Right atrium auricular region (tissue), 2 donors: ENCODE results near the gene NEK10. TPM values are rescaled to one million over a fixed set of nuclear protein-coding genes. Genes with fewer than 3 reads are reported as not detected.
"Not testable (repeated sequence)": the region's sequence is repeated elsewhere in the genome, so short reads cannot be mapped to it uniquely, and the experiment has no call there.

Source experiments
- DNase-seq: peaks from one replicate; pipeline ENCODE4 v3.0.0-alpha.2; 2019; ENCODE audit warnings: low spot score
- H3K27ac ChIP-seq, 2 donors: fragments of 200-600 bp; sonication (generic); 1 replicate in 1 of 2; 2 replicates in 1 of 2; pipeline ENCODE4 v1.5.1; 2016 to 2019
- H3K27me3 ChIP-seq, 2 donors: fragments of 200-600 bp; sonication (generic); one replicate each; pipeline versions ENCODE4 v1.5.1 to v1.6.0; 2017 to 2019
- H3K36me3 ChIP-seq: fragments of 200-600 bp; sonication (generic); one replicate; pipeline ENCODE4 v1.5.1; 2016
- H3K4me1 ChIP-seq, 2 donors: fragments of 200-600 bp; sonication (generic); one replicate each; pipeline versions ENCODE4 v1.5.1 to v1.6.0; 2017 to 2019
- H3K4me3 ChIP-seq, 2 donors: fragments of 200-600 bp; sonication (generic); 1 replicate in 1 of 2; 2 replicates in 1 of 2; pipeline ENCODE4 v1.5.1; 2017 to 2019; ENCODE audit warnings: mild to moderate bottlenecking in 1 of 2, moderate library complexity in 1 of 2
- H3K9me3 ChIP-seq, 2 donors: fragments of 200-600 bp; sonication (generic); one replicate each; pipeline ENCODE4 v1.5.1; 2019
- total RNA-seq, 2 donors: library from RNA; depleted of rRNA; stranded (reverse); fragments of >200 nt; gene quantifications; one replicate each; pipeline ENCODE4 v1.1.0, GENCODE V29; 2016
- TF ChIP-seq, protein P1 (sequence below), 2 donors: fragments of 200-600 bp; sonication (generic); IDR thresholded peaks; one replicate each; pipeline ENCODE4 v1.5.1; 2019; ENCODE audit warnings: antibody characterized with exemption in 2 of 2

NEK10 gene
- total RNA-seq, 2 donors from 2014 or later: 10.3 to 18.3 TPM

DNA sequence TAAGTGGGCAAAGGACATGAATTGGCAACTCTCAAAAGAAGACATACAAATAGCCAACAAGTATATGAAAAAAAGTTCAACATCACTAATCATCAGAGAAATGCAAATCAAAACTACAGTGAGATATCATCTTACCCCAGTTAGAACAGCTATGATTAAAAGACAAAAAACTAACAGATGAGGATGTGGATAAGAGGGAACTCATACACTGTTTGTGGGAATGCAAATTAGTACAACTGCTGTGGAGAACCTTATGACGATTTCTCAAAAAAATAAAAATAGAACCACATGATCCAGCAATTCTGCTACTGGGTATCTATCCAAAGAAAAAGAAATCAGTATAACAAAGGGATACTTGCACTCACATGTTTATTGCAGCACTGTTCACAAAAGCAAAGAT is 28.6 kb downstream of the NEK10 start:
- TF ChIP-seq, protein P1, sequence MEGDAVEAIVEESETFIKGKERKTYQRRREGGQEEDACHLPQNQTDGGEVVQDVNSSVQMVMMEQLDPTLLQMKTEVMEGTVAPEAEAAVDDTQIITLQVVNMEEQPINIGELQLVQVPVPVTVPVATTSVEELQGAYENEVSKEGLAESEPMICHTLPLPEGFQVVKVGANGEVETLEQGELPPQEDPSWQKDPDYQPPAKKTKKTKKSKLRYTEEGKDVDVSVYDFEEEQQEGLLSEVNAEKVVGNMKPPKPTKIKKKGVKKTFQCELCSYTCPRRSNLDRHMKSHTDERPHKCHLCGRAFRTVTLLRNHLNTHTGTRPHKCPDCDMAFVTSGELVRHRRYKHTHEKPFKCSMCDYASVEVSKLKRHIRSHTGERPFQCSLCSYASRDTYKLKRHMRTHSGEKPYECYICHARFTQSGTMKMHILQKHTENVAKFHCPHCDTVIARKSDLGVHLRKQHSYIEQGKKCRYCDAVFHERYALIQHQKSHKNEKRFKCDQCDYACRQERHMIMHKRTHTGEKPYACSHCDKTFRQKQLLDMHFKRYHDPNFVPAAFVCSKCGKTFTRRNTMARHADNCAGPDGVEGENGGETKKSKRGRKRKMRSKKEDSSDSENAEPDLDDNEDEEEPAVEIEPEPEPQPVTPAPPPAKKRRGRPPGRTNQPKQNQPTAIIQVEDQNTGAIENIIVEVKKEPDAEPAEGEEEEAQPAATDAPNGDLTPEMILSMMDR (IDR thresholded peaks at IDR 0.05): no peak
- H3K36me3 ChIP-seq: no peaks in the 10 kb centered on the region
- H3K4me3 ChIP-seq: no peak overlapping the region
- DNase-seq: no peak
- no peak overlapping the region for H3K27ac ChIP-seq
- H3K9me3 ChIP-seq: no peaks in the 10 kb centered on the region
- H3K27me3 ChIP-seq: no peaks in the 10 kb centered on the region
- H3K4me1 ChIP-seq: peaks cover 0 to 8% of the 10 kb centered on the region in 2 donors

DNA sequence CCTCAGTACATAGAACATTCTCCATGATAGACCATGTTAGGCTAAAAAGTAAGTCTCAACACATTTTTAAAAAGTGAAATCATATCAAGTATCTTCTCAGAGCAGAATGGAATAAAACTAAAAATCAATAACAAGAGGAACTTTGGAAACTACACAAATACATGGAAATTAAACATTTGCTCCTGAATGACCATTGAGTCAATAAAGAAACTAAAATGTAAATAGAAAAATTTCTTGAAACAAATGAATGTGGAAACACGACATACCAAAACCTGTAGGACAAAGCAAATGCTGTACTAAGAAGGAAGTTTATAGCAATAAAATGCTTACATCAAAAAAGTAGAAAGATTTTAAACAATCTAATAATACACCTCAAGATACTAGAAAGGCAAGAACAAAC is 33.6 kb downstream of the NEK10 start:
- Histone ChIP-seq H3K9me3 (no peaks in the 10 kb centered on the region), H3K4me1 (no peaks in the 10 kb centered on the region), H3K36me3 (no peaks in the 10 kb centered on the region), H3K27me3 (no peaks in the 10 kb centered on the region), H3K27ac (no peak overlapping the region), H3K4me3 (no peak overlapping the region)
- TF ChIP-seq, protein P1 (IDR thresholded peaks at IDR 0.05): no peak
- DNase-seq: no peak

- Histone ChIP-seq H3K27ac (no peak overlapping the region), H3K4me3 (no peak overlapping the region), H3K27me3 (no peaks in the 10 kb centered on the region), H3K4me1 (no peaks in the 10 kb centered on the region), H3K36me3 (no peaks in the 10 kb centered on the region), H3K9me3 (no peaks in the 10 kb centered on the region)
- no peak for DNase-seq
- TF ChIP-seq, protein P1 (IDR thresholded peaks at IDR 0.05): no peak
Measured at GRCh38 chr3:27333843-27334242, 35.3 kb downstream of the NEK10 start.

GRCh38 chr3:27328982-27329762 is 40.0 kb downstream of the NEK10 start:
- H3K4me1 ChIP-seq: peaks cover 0 to 20% of the 10 kb centered on the region in 2 donors
- H3K9me3 ChIP-seq, DNase-seq, H3K4me3 ChIP-seq, H3K27ac ChIP-seq, H3K36me3 ChIP-seq, H3K27me3 ChIP-seq: not testable (repeated sequence)

DNA sequence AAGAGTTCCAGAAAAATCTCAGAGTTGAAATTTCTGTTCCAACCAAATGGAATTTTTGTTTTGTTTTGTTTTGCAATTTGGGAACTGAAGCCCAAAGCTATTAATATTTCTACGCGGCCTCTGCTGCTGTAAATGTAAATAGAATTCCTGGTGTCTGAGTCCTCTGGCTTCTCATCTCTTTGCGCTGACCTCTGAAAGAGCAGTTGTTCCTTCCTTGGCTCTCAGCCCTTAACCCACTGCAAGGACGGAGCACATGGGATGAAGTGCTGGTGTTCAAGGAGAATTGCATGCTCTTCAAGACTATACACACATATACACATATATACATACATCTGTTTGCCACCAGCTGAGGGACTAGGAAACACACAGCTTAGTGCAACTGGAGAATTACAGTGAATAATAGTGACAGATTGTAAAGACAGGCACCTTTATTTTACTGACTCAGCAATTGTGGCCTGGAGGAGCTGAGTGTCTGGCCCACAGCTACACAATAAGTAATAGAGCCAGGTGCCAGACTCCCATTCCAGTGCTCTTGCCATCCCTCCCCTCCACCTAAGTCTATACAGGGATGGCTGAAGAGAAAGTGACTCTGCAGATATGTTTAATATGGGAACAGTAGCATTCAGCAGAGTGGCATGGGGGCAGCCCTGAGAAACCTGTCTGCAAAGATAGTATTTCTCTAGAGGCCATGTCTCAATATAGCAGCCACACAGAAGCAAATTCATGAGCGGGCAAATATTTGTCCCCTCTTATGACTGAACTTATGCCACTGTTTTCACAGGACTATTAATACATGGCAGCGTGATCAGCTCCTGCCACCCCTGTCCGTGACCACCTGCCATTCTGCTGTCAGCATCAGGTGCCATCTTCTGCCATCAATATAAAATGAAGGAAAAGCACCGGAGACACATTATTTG is 42.3 kb downstream of the NEK10 start:
- Histone ChIP-seq H3K27ac (peak overlapping the region; percentile 68 to 78), H3K9me3 (no peaks in the 10 kb centered on the region), H3K4me1 (peaks cover 0 to 20% of the 10 kb centered on the region in 2 donors), H3K36me3 (no peaks in the 10 kb centered on the region), H3K27me3 (no peaks in the 10 kb centered on the region), H3K4me3 (no peak overlapping the region)
- no peak for DNase-seq
- TF ChIP-seq, protein P1 (IDR thresholded peaks at IDR 0.05): no peak

- DNase-seq: no peak
- TF ChIP-seq, protein P1 (IDR thresholded peaks at IDR 0.05): no peak
- H3K9me3 ChIP-seq: no peaks in the 10 kb centered on the region
- peak overlapping the region; percentile 68 to 78 for H3K27ac ChIP-seq
- no peaks in the 10 kb centered on the region for H3K36me3 ChIP-seq
- H3K27me3 ChIP-seq: no peaks in the 10 kb centered on the region
- no peak overlapping the region for H3K4me3 ChIP-seq
- peaks cover 0 to 20% of the 10 kb centered on the region in 2 donors for H3K4me1 ChIP-seq
Measured at GRCh38 chr3:27326202-27326601, 43.0 kb downstream of the NEK10 start.
